Measurements from ENCODE around the gene MPRIP.

The MPRIP gene

GRCh38 chr17:17028878-17029535 lies 13.2 kb upstream of the MPRIP start:
- DNase-seq (ENCODE audit: low read depth in 1 of 2, low spot score in 1 of 2): no peak

DNA sequence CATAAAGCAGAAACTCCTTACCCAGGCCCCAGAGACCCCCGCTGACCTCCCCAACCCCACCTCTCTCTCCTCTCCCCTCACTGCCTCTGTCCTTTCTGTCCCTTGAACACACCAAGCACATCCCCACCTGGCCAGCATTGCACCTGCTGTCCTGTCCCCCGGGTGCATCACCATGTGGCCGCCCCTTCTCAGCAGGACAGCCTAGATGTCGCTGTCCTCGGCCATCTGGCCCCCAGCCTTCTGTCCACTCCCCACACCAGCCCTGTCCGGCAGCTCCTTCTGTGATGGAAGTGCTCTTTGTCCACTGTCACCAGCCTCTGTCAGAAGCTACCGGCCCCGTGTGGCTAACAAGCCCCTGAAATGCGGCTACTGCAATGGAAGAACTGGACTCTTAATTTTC lies 12.3 kb upstream of the MPRIP start:
- no peak for DNase-seq (ENCODE audit: low read depth in 1 of 2, low spot score in 1 of 2)

GRCh38 chr17:17030515-17031211 lies 11.6 kb upstream of the MPRIP start:
- DNase-seq (ENCODE audit: low read depth in 1 of 2, low spot score in 1 of 2): no peak

- no peak for DNase-seq (ENCODE audit: low read depth in 1 of 2, low spot score in 1 of 2)
Observed at GRCh38 chr17:17032131-17032692, 10.0 kb upstream of the MPRIP start.

DNA sequence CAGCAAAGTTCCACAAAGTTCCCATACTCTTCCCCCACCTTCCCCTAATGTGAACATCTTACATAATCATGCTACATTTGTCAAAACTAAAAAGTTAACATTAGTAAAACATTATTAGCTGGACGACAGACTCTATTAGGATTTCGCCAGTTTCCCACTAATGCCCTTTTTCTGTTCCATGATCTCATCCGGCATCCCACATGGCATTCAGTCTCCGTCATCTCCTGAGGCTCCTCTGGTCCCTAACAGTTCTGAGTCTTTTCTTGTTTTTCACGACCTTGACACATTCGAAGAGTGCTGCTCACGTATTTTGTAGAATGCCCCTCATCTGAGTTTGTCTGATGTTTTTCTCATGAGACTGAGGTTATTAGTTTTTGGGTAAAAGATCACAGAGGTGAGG lies 8.8 kb upstream of the MPRIP start:
- DNase-seq (ENCODE audit: low read depth in 1 of 2, low spot score in 1 of 2): no peak

GRCh38 chr17:17034026-17034425 lies 8.2 kb upstream of the MPRIP start:
- no peak for DNase-seq (ENCODE audit: low read depth in 1 of 2, low spot score in 1 of 2)

DNA sequence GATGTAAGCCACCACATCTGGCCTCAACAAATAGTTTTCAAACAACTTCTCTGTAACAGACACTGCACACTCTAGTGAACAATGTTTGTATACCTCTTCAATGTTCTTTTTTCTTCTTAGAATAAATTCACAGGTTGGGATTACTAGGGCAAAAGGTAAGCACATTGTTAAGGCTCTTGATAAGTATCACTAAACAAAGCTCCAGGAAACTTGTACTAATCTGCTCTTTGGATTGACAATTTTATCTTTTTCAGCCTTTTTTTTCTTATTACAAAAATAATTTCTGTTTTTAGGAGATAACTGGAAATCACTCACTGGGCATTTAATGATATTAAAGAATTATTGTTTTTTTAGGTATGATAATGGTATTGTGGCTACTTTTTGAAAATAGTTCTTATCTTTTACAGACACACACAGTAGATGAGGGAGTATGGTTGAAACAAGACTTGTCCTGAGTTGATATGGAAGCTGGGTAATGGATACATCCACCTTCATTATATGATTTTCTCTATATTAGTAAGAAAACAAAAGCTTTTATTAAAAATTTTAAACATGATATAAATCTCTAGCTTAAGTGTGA lies 7.7 kb upstream of the MPRIP start:
- no peak for DNase-seq (ENCODE audit: low read depth in 1 of 2, low spot score in 1 of 2)

GRCh38 chr17:17035490-17035889 lies 6.8 kb upstream of the MPRIP start:
- no peak for DNase-seq (ENCODE audit: low read depth in 1 of 2, low spot score in 1 of 2)

GRCh38 chr17:17035920-17036523 lies 6.2 kb upstream of the MPRIP start:
- DNase-seq (ENCODE audit: low read depth in 1 of 2, low spot score in 1 of 2): no peak

DNA sequence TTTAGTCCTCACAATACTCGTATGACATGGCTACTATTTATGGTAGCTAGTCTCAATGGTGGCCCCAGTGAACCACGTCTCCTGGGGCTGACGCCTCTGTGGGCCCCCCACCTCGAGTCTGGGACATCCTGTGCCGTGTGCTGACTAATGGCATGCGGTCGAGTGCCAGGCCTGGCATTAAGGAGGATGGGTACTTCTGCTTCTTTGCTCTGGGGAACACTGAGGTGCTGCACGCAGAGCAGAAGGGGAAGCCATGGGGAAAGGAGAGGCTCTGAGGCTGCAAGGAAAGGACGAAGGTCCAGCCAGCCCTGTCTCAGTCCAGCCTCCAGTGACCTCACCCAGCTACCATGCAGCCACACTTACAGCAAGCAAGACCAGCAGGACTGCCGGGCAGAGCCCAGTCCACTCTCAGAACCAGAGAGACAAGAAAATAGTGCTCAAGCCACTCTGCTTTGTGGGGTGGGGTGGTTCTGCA lies 5.7 kb upstream of the MPRIP start:
- no peak for DNase-seq (ENCODE audit: low read depth in 1 of 2, low spot score in 1 of 2)

- no peak for DNase-seq (ENCODE audit: low read depth in 1 of 2, low spot score in 1 of 2)
Observed at GRCh38 chr17:17039911-17040310, 2.3 kb upstream of the MPRIP start.

GRCh38 chr17:17041018-17041521 lies 1.2 kb upstream of the MPRIP start:
- DNase-seq (ENCODE audit: low read depth in 1 of 2, low spot score in 1 of 2): no peak

DNA sequence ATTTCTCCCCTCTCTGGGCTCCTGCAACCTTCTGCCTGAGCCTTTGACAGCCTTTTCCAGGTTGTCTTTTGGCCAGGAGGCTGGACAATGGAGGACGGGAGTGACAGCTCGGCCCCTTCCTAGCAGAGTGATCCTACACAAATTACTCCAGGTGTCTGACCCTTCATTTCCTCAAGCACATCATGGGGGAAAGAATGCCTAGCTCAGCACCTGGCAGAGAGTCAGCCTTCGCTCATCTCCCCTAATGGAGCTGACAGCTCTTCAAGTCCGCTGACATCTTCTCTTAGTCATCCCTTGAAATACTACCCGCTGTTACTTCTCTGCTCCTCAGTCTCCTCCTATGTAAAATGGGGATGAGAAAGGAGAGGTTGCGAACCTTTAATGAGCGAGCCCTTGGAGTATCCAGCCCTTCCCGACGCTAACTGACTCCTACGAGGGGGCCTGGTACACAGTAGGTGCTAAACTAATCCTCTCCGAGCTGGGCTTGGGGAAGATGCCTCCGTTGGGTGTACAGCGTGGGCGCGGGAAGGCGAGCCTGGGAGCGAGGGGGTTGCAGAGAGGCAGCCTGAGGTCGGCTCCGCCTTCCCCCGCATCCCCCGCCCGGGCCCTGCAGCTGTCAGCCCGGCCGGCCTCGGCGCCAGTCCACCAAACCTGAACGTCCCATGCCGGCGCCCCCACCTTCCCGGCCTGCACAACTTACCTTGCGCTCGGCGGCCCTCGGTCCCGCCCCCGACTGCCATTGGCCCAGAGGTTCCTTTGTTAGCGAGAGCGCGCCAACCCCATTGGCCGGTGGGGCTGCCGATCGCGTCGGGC lies 480 bp upstream of the MPRIP start:
- peak; percentile 94 to 95 for DNase-seq (ENCODE audit: low read depth in 1 of 2, low spot score in 1 of 2)

DNA sequence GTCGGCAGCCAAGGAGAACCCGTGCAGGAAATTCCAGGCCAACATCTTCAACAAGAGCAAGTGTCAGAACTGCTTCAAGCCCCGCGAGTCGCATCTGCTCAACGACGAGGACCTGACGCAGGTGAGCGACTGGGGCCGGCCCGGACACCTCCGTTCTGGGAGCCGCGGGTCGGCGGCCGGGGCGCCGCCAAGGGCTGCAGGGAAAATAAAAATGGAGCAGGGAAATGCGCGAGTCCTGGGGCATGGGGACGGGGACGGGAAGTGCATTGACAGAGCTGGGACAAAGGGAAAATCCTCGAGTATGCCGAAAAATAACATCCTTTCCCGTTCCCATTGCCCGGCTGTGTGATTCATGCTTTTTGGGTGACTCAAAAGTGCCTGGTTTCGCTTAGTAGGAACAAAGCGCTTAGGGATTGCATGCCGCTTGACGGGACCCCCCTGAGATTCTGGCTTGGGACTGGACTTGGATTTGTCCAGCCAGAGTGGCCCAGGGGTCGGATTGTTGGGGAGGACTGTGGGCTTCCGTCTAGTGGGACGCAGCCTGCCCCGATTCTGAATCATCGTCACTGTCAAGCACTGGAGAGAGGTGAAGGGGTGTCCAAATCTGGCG lies 699 bp downstream of the MPRIP start:
- no peak for DNase-seq (ENCODE audit: low read depth in 1 of 2, low spot score in 1 of 2)

DNA sequence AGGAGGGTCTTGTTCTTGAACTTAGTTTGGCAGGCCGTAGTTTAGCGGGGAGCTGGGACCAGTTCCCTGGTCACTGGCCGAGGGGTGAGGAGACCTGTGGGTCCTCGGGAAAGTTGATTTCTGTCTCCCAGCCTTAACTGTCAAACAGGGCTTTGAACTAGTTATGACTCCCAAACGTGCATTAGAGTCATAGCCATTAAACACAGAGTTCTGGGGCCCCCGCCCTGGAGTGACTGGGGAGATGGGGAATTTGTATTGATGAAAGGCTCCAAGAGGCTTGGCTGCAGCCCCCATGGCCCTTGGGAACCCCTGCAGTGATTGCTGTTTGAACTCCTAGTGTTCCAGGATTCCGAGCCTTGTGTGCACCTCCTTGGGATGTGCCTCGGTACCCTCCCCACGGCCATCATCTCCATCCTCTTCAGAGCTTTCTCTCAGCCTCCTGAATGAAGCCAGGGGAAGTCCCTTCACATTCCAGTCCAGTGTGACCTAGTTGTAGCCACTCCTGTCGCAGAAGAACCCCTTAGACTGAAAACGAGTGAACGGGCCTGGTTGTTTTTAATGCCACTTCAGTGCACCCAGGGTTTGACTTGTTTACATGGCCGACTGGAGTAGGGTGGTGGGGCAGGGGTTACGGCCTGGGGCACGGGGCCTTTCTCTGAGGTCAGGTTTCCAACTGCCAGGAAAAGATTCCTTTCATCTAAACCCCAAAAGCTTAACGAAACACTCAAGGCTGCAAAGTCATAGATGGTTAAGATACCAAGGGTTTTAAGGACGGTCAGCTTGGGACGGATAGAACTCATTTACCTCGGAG lies 1.4 kb downstream of the MPRIP start:
- DNase-seq (ENCODE audit: low read depth in 1 of 2, low spot score in 1 of 2): no peak

DNA sequence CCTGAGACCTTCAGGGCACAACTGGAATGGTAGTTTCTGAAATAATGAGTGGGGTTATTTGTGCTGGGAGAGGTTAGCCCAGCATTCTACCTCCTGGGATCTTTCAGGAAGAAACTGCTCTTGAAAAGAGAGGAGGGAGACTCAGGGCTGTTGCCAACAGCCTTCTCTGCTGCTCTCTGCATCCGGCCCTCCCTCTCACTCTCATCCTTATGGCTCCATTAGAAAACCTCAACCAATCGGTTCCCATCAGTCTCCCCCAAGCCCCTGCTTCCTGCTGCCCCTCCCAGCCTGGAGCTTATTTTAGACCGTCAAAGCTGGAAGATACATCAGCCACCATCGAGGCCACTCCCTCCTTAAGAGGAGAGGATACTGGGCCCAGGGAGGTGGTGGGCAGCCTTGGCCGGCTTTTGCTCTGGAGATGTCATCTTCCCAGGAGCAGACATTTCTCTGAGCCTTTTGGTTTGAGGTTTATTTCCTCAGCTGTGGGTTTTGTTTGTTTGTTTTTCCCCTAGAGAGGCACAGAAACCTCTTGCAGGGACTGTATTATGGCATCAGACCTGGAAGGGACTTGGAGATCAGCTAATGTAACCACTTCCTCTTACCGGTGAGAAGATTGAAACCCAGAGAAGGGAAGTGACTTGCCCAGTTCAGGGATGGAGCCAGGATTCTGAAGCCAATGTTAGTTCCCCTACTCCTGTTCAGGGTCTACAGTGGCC lies 2.7 kb downstream of the MPRIP start:
- DNase-seq (ENCODE audit: low read depth in 1 of 2, low spot score in 1 of 2): no peak

DNA sequence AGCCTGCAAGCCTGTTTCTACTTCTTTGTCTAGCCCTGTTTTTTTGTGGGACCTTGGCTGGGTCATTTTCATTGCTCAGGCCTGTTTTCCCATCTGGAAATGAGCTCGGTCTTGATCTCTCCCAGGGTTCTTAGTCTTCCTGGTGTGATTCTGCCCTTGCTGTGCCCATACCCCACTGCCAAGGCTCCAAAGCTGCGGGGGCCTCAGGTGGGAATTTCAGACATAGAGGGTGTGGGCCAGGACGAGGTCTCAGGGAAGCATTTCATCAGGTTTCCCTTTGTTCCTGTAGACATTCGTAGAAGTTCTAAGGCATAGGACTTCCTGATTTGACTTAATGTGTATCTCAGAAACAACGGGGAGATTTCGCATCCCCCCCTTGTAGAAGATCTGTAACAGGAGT lies 5.8 kb downstream of the MPRIP start:
- no peak for DNase-seq (ENCODE audit: low read depth in 1 of 2, low spot score in 1 of 2)

GRCh38 chr17:17050346-17051345 lies 8.4 kb downstream of the MPRIP start:
- no peak for DNase-seq (ENCODE audit: low read depth in 1 of 2, low spot score in 1 of 2)
